HCT116 (cell line): Measurements from ENCODE around the gene PPHLN1. TPM values are rescaled to one million over a fixed set of nuclear protein-coding genes. Genes with fewer than 3 reads are reported as not detected.

Experiments used
- ATAC-seq: fragments of 200-7000 bp; cut with Tn5 transposase; 2 replicates; pipeline ENCODE4 v1.9.1; 2020; ENCODE audit warnings: mild to moderate bottlenecking, moderate library complexity
- BruUV-seq: library from RNA; stranded (reverse); fragments of 400-500 nt; replicated peaks from 2 replicates; lab custom pipeline; 2021; lab: Mats Ljungman, UMichigan
- CTCF ChIA-PET: fragments of 300-600 bp; sonication (Branson Sonifier 250); formaldehyde crosslinking; loops from one replicate; lab custom pipeline; 2021; ENCODE audit warnings: antibody characterized with exemption; lab: Charles Lee
- POLR2A ChIA-PET: fragments of 300-600, 350-600 bp; sonication (Branson Sonifier 250); formaldehyde crosslinking; loops from one replicate; lab custom pipeline; 2021; ENCODE audit warnings: antibody characterized with exemption; lab: Charles Lee
- RAD21 ChIA-PET, 2 experiments: fragments of 300-600 bp; sonication (Branson Sonifier 250); formaldehyde crosslinking; loops; one replicate each; lab custom pipeline; 2023; ENCODE audit warnings: low total read pairs in 2 of 2; ENCODE audit not compliant: uncharacterized antibody in 2 of 2, unreplicated experiment in 2 of 2, low non-redundant PET in 1 of 2; lab: Charles Lee
- DNase-seq: peaks from one replicate; pipeline ENCODE4 v3.0.0-alpha.2; 2010; ENCODE audit warnings: low read depth, low spot score
- H2AFZ ChIP-seq: fragments of 200-600 bp; shearing (Covaris generic), sonication (generic); 2 replicates; pipeline ENCODE4 v1.6.1; 2017; ENCODE audit warnings: low read depth, mixed run types, mixed read lengths, antibody characterized with exemption, low read length; ENCODE audit not compliant: poor library complexity, severe bottlenecking
- H3K27ac ChIP-seq: 2 replicates; pipeline ENCODE4 v1.5.1; 2012; ENCODE audit warnings: low read depth, low read length
- H3K27me3 ChIP-seq: fragments of 200-600 bp; sonication (generic); 2 replicates; pipeline ENCODE4 v1.6.1; 2016; ENCODE audit warnings: mixed run types, low read length, mixed read lengths; ENCODE audit not compliant: insufficient read depth
- H3K36me3 ChIP-seq, 2 experiments: fragments of 200-500 bp in 1 of 2; fragments of 200-600 bp in 1 of 2; sonication (Bioruptor generic) in 1 of 2; sonication (generic) in 1 of 2; 2 replicates each; pipeline versions ENCODE4 v1.5.1 to v1.6.1; 2014 to 2016; ENCODE audit warnings: low read length in 2 of 2, inconsistent platforms in 1 of 2, mixed read lengths in 1 of 2, mixed run types in 1 of 2; ENCODE audit not compliant: insufficient read depth in 2 of 2, control insufficient read depth in 1 of 2
- H3K4me1 ChIP-seq, 2 experiments: fragments of 200-600 bp in 1 of 2; sonication (generic) in 1 of 2; 2 replicates each; pipeline versions ENCODE4 v1.5.1 to v1.6.1; 2012 to 2017; ENCODE audit warnings: low read length in 2 of 2, inconsistent platforms in 1 of 2, mild to moderate bottlenecking in 1 of 2, mixed read lengths in 1 of 2, mixed run types in 1 of 2, moderate library complexity in 1 of 2; ENCODE audit not compliant: insufficient read depth in 2 of 2, control insufficient read depth in 1 of 2
- H3K4me2 ChIP-seq: fragments of 200-600 bp; sonication (generic); 2 replicates; pipeline ENCODE4 v1.6.1; 2017; ENCODE audit warnings: mixed run types, low read length, mixed read lengths
- H3K4me3 ChIP-seq, 2 experiments: fragments of 200-600 bp in 1 of 2; sonication (generic) in 1 of 2; replicated peaks in 1 of 2; 2 replicates each; pipeline ENCODE4 v1.5.1; 2011 to 2016; ENCODE audit warnings: low read length in 2 of 2, control low read depth in 1 of 2, low read depth in 1 of 2, mild to moderate bottlenecking in 1 of 2, mixed read lengths in 1 of 2, mixed run types in 1 of 2
- H3K79me2 ChIP-seq: fragments of 200-600 bp; sonication (generic); 2 replicates; pipeline ENCODE4 v1.6.1; 2017; ENCODE audit warnings: mild to moderate bottlenecking, mixed run types, low read length, moderate library complexity, mixed read lengths; ENCODE audit not compliant: insufficient read depth
- H3K9ac ChIP-seq: fragments of 200-600 bp; sonication (generic); 2 replicates; pipeline ENCODE4 v1.6.1; 2016; ENCODE audit warnings: low read length, mixed read lengths
- H3K9me2 ChIP-seq: fragments of 200-600 bp; sonication (generic), shearing (Covaris generic); 2 replicates; pipeline ENCODE4 v1.6.1; 2017; ENCODE audit warnings: mixed run types, mild to moderate bottlenecking, moderate library complexity; ENCODE audit not compliant: insufficient read depth
- H3K9me3 ChIP-seq, 2 experiments: fragments of 200-500 bp in 1 of 2; fragments of 200-600 bp in 1 of 2; sonication (Bioruptor generic) in 1 of 2; sonication (generic) in 1 of 2; 2 replicates each; pipeline ENCODE4 v1.6.1; 2014 to 2017; ENCODE audit warnings: low read length in 2 of 2, mixed read lengths in 2 of 2, inconsistent platforms in 1 of 2, low read depth in 1 of 2, mild to moderate bottlenecking in 1 of 2, mixed run types in 1 of 2, moderate library complexity in 1 of 2; ENCODE audit not compliant: control insufficient read depth in 1 of 2, insufficient read depth in 1 of 2
- H4K20me1 ChIP-seq: fragments of 200-600 bp; sonication (generic), shearing (Covaris generic); 2 replicates; pipeline ENCODE4 v1.6.1; 2017; ENCODE audit warnings: mixed run types, mild to moderate bottlenecking, moderate library complexity; ENCODE audit not compliant: insufficient read depth
- ATF3 ChIP-seq: IDR thresholded peaks from 2 replicates; pipeline ENCODE4 v1.6.1; 2012
- CBX3 ChIP-seq: IDR thresholded peaks from 2 replicates; pipeline ENCODE4 v1.6.1; 2012; ENCODE audit warnings: low read depth
- CTCF ChIP-seq, 3 experiments: fragments of 200-600 bp in 1 of 3; sonication (generic) in 1 of 3; IDR thresholded peaks in 2 of 3; conservative IDR thresholded peaks in 1 of 3; 2 replicates each; pipeline ENCODE4 v1.5.1; 2012 to 2017; ENCODE audit warnings: low read depth in 2 of 3, low read length in 2 of 3, antibody characterized with exemption in 1 of 3, borderline replicate concordance in 1 of 3, control low read depth in 1 of 3, mild to moderate bottlenecking in 1 of 3, mixed read lengths in 1 of 3, mixed run types in 1 of 3, moderate library complexity in 1 of 3; ENCODE audit not compliant: insufficient read depth in 1 of 3
- EGR1 ChIP-seq: IDR thresholded peaks from 2 replicates; pipeline ENCODE4 v1.6.1; 2012; ENCODE audit warnings: low read depth
- ELF1 ChIP-seq: IDR thresholded peaks from 2 replicates; pipeline ENCODE4 v1.6.1; 2012; ENCODE audit warnings: low read depth, borderline replicate concordance
- EZH2 ChIP-seq: fragments of 200-600 bp; sonication (generic); IDR thresholded peaks from 2 replicates; pipeline ENCODE4 v1.6.1; 2017; ENCODE audit warnings: antibody characterized with exemption, mixed run types
- EZH2phosphoT487 ChIP-seq: fragments of 200-600 bp; IDR thresholded peaks from 2 replicates; pipeline ENCODE4 v1.6.1; 2018; ENCODE audit warnings: antibody characterized with exemption, borderline replicate concordance
- SP1 ChIP-seq: IDR thresholded peaks from 2 replicates; pipeline ENCODE4 v1.6.1; 2012; ENCODE audit warnings: low read depth
- SRF ChIP-seq: IDR thresholded peaks from 2 replicates; pipeline ENCODE4 v1.6.1; 2012; ENCODE audit warnings: low read depth
- YY1 ChIP-seq: IDR thresholded peaks from 2 replicates; pipeline ENCODE4 v1.6.1; 2011; ENCODE audit warnings: low read length, low read depth, moderate library complexity, mild to moderate bottlenecking; ENCODE audit not compliant: insufficient replicate concordance; ENCODE audit errors: extremely low read depth
- ZNF274 ChIP-seq: fragments of 200-500 bp; sonication (Bioruptor generic); IDR thresholded peaks from 2 replicates; pipeline ENCODE4 v1.6.1; 2014; ENCODE audit warnings: mild to moderate bottlenecking, low read depth, low read length, inconsistent platforms
- intact Hi-C: fragments of 100-400 bp; cut with micrococcal nuclease; formaldehyde crosslinking; loops from 2 replicates; pipeline ENCODE4 v1.10.0; 2022
- total RNA-seq: library from RNA; stranded (reverse); gene quantifications from one replicate; pipeline ENCODE4 v1.2.1, GENCODE V29; 2021; ENCODE audit not compliant: unreplicated experiment

Gene PPHLN1
- total RNA-seq, 1 experiment from 2014 or later: 57.4 TPM

GRCh38 chr12:42320796-42321195 lies 5.2 kb upstream of the PPHLN1 start:
- Histone ChIP-seq H3K27me3 (no peaks in the 10 kb centered on the region), H3K9ac (no peak overlapping the region), H3K27ac (no peak overlapping the region), H3K36me3 (peaks cover 0 to 10% of the 10 kb centered on the region in 2 experiments; a peak in 1 of 4 replicates), H2AFZ (no peak overlapping the region), H3K9me3 (no peaks in the 10 kb centered on the region), H3K79me2 (peaks cover 17% of the 10 kb centered on the region), H3K4me2 (no peak overlapping the region)
- RAD21 ChIA-PET: no interaction called here
- no peak for TF ChIP-seq CBX3
- TF ChIP-seq ZNF274: no peak
- TF ChIP-seq EZH2: no peak
- TF ChIP-seq YY1: no peak
- no peak for TF ChIP-seq EZH2phosphoT487
- TF ChIP-seq ELF1: no peak
- no peak for TF ChIP-seq SRF
- no peak for TF ChIP-seq ATF3
- TF ChIP-seq EGR1: no peak
- no peak for TF ChIP-seq CTCF (IDR thresholded peaks at IDR 0.05 in 2 of 3, conservative IDR thresholded peaks at IDR 0.05 in 1 of 3; ENCODE audit: borderline replicate concordance in 1 of 3, insufficient read depth in 1 of 3, low read depth in 2 of 3, low read length in 2 of 3)
- TF ChIP-seq SP1: no peak
- TF ChIP-seq, all 23 proteins: peak for 0
- ChIA-PET CTCF (no interaction called here), POLR2A (no interaction called here)
- Histone ChIP-seq H3K4me1 (peaks cover 2 to 6% of the 10 kb centered on the region in 2 experiments; a peak in 3 of 4 replicates), H3K4me3 (no peak overlapping the region), H3K9me2 (no peaks in the 10 kb centered on the region), H4K20me1 (no peaks in the 10 kb centered on the region)
- BruUV-seq: no TSS peak
- intact Hi-C loops: no loop called here
- ATAC-seq (no peak), DNase-seq (no peak)
